Ascending aorta (tissue), 2 donors: ENCODE measurements around the gene MDFIC2. TPM values are rescaled to one million over a fixed set of nuclear protein-coding genes. Genes with fewer than 3 reads are reported as not detected.
"Not testable (repeated sequence)": the region's sequence is repeated elsewhere in the genome, so short reads cannot be mapped to it uniquely, and the experiment has no call there.

Source experiments
- DNase-seq, 2 donors: peaks; one replicate each; pipeline ENCODE4 v3.0.0-alpha.2; 2019; ENCODE audit warnings: low spot score in 2 of 2
- H3K27ac ChIP-seq, 2 donors: fragments of 200-600 bp; sonication (generic); one replicate each; pipeline ENCODE4 v1.5.1; 2016 to 2017; ENCODE audit warnings: mild to moderate bottlenecking in 1 of 2
- H3K27me3 ChIP-seq: fragments of 200-600 bp; sonication (generic); one replicate; pipeline ENCODE4 v1.5.1; 2017
- H3K36me3 ChIP-seq, 2 donors: fragments of 200-600 bp; sonication (generic); one replicate each; pipeline ENCODE4 v1.5.1; 2016
- H3K4me1 ChIP-seq, 2 donors: fragments of 200-600 bp; sonication (generic); one replicate each; pipeline ENCODE4 v1.5.1; 2016 to 2017; ENCODE audit warnings: mild to moderate bottlenecking in 1 of 2
- H3K4me3 ChIP-seq, 2 donors: fragments of 200-600 bp; sonication (generic); one replicate each; pipeline ENCODE4 v1.5.1; 2016 to 2017; ENCODE audit warnings: mild to moderate bottlenecking in 1 of 2
- H3K9me3 ChIP-seq, 2 donors: fragments of 200-600 bp; sonication (generic); one replicate each; pipeline ENCODE4 v1.5.1; 2016
- intact Hi-C: fragments of 100-400 bp; cut with DNase I; formaldehyde crosslinking; loops from one replicate; pipeline ENCODE4 v1.15.1; 2023
- total RNA-seq: library from RNA; depleted of rRNA; stranded (reverse); fragments of >200 nt; gene quantifications from one replicate; pipeline ENCODE4 v1.1.0, GENCODE V29; 2016
- TF ChIP-seq, protein P1 (sequence below), 3 experiments: fragments of 200-600 bp in 2 of 3; fragments of 450-650 bp in 1 of 3; sonication (generic) in 2 of 3; IDR thresholded peaks; one replicate each; pipeline ENCODE4 v1.5.1; 2016 to 2019; ENCODE audit warnings: antibody characterized with exemption in 3 of 3, mild to moderate bottlenecking in 1 of 3, moderate library complexity in 1 of 3

MDFIC2 gene
- total RNA-seq, 1 donor from 2014 or later, result not detected

- no peak for DNase-seq
- Histone ChIP-seq H3K4me1 (no peaks in the 10 kb centered on the region), H3K9me3 (no peaks in the 10 kb centered on the region), H3K4me3 (no peak overlapping the region), H3K27me3 (no peaks in the 10 kb centered on the region), H3K27ac (no peak overlapping the region), H3K36me3 (no peaks in the 10 kb centered on the region)
- intact Hi-C loops, result no loop called here
- TF ChIP-seq, protein P1, sequence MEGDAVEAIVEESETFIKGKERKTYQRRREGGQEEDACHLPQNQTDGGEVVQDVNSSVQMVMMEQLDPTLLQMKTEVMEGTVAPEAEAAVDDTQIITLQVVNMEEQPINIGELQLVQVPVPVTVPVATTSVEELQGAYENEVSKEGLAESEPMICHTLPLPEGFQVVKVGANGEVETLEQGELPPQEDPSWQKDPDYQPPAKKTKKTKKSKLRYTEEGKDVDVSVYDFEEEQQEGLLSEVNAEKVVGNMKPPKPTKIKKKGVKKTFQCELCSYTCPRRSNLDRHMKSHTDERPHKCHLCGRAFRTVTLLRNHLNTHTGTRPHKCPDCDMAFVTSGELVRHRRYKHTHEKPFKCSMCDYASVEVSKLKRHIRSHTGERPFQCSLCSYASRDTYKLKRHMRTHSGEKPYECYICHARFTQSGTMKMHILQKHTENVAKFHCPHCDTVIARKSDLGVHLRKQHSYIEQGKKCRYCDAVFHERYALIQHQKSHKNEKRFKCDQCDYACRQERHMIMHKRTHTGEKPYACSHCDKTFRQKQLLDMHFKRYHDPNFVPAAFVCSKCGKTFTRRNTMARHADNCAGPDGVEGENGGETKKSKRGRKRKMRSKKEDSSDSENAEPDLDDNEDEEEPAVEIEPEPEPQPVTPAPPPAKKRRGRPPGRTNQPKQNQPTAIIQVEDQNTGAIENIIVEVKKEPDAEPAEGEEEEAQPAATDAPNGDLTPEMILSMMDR (IDR thresholded peaks at IDR 0.05), result no peak
Measured at GRCh38 chr3:70231266-70231701, 81.2 kb downstream of the MDFIC2 start.

- Histone ChIP-seq H3K9me3 (no peaks in the 10 kb centered on the region), H3K36me3 (no peaks in the 10 kb centered on the region), H3K27me3 (no peaks in the 10 kb centered on the region), H3K4me1 (no peaks in the 10 kb centered on the region), H3K27ac (no peak overlapping the region), H3K4me3 (no peak overlapping the region)
- intact Hi-C loops, result no loop called here
- no peak for DNase-seq
- TF ChIP-seq, protein P1 (IDR thresholded peaks at IDR 0.05), result no peak
Measured at GRCh38 chr3:70227437-70227836, 85.0 kb downstream of the MDFIC2 start.

DNA sequence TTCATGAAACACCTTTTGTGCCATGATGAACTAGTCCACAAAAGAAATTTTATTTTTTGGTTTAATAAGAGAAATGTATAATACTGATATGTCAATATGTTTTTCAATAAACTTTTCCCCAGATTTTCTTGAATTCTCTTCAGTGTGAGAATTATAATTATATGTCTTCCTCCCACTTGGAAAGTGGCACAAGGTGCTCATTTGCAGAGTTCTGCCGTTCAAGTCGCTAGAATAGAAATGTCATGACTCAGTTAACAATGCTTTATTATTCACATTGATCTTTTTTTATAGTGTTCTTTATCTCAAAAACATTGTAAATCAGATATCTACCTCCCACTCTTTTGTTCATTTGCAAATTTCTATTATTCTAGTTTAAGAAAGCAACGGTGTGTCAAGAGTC lies 87.3 kb downstream of the MDFIC2 start:
- H3K27ac ChIP-seq, result no peak overlapping the region
- no peak for DNase-seq
- no peaks in the 10 kb centered on the region for H3K36me3 ChIP-seq
- no peak overlapping the region for H3K4me3 ChIP-seq
- no peaks in the 10 kb centered on the region for H3K27me3 ChIP-seq
- no peaks in the 10 kb centered on the region for H3K4me1 ChIP-seq
- intact Hi-C loops, result no loop called here
- TF ChIP-seq, protein P1 (IDR thresholded peaks at IDR 0.05), result no peak
- no peaks in the 10 kb centered on the region for H3K9me3 ChIP-seq

DNA sequence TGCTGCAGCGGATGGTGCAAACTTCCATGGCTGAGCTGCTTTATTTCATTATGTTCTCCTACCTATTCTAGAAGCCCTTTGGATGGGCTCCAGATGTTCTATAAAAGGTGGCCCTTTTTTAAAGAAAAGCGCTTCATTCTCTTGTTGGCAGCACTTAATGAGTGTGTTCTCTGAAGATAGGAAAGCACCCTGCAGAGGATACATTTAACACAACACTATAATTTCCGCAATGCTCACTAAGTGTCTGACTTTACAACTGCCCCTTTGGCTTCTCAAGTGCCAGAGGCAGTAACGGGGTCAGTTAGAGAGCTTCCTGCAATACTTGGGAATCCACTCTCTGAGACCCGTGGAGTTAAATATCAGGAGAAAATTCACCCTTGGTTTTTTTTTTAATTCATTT lies 88.1 kb downstream of the MDFIC2 start:
- intact Hi-C loops, result no loop called here
- DNase-seq, result no peak
- no peaks in the 10 kb centered on the region for H3K27me3 ChIP-seq
- no peaks in the 10 kb centered on the region for H3K4me1 ChIP-seq
- H3K36me3 ChIP-seq, result no peaks in the 10 kb centered on the region
- TF ChIP-seq, protein P1 (IDR thresholded peaks at IDR 0.05), result no peak
- H3K4me3 ChIP-seq, result no peak overlapping the region
- H3K9me3 ChIP-seq, result no peaks in the 10 kb centered on the region
- no peak overlapping the region for H3K27ac ChIP-seq

- Histone ChIP-seq H3K36me3 (no peaks in the 10 kb centered on the region), H3K27me3 (no peaks in the 10 kb centered on the region), H3K9me3 (no peaks in the 10 kb centered on the region), H3K27ac (no peak overlapping the region), H3K4me3 (no peak overlapping the region), H3K4me1 (no peaks in the 10 kb centered on the region)
- TF ChIP-seq, protein P1 (IDR thresholded peaks at IDR 0.05), result no peak
- no peak for DNase-seq
- intact Hi-C loops, result no loop called here
Measured at GRCh38 chr3:70218471-70218870, 94.0 kb downstream of the MDFIC2 start.

GRCh38 chr3:70211274-70211673 lies 101.2 kb downstream of the MDFIC2 start:
- H3K4me3 ChIP-seq, H3K27ac ChIP-seq, intact Hi-C loops, H3K36me3 ChIP-seq, DNase-seq, H3K4me1 ChIP-seq, H3K27me3 ChIP-seq, H3K9me3 ChIP-seq: not testable (repeated sequence)
